DMS79 (cell line): ENCODE results near the gene GGA3.
"Not testable (repeated sequence)": the region's sequence is repeated elsewhere in the genome, so short reads cannot be mapped to it uniquely, and the experiment has no call there.

Experiments used
- DNase-seq: peaks from one replicate; lab custom pipeline; 2025; lab: John Stamatoyannopoulos, UW

Gene GGA3

GRCh38 chr17:75218131-75218530 lies 43.3 kb downstream of the GGA3 start:
- no peak for DNase-seq

GRCh38 chr17:75209061-75209460 lies 52.3 kb downstream of the GGA3 start:
- no peak for DNase-seq

- DNase-seq, result no peak
Observed at GRCh38 chr17:75208161-75208560, 53.2 kb downstream of the GGA3 start.

- no peak for DNase-seq
Observed at GRCh38 chr17:75207760-75208159, 53.6 kb downstream of the GGA3 start.

- not testable (repeated sequence) for DNase-seq
Observed at GRCh38 chr17:75207050-75207407, 54.4 kb downstream of the GGA3 start.

- no peak for DNase-seq
Observed at GRCh38 chr17:75205793-75206163, 55.6 kb downstream of the GGA3 start.

GRCh38 chr17:75205037-75205792 lies 56.2 kb downstream of the GGA3 start, which contains the start of gene NUP85:
NUP85 (plus strand) TSS chr17:75205679; CDS start chr17:75205762, 83 bp downstream.
- DNase-seq, result peak; percentile 81

GRCh38 chr17:75199886-75200618 lies 61.4 kb downstream of the GGA3 start:
- DNase-seq, result no peak

- DNase-seq, result no peak
Observed at GRCh38 chr17:75194879-75195278, 66.5 kb downstream of the GGA3 start.

GRCh38 chr17:75191584-75191983 lies 69.8 kb downstream of the GGA3 start:
- no peak for DNase-seq

- no peak for DNase-seq
Observed at GRCh38 chr17:75188614-75189013, 72.8 kb downstream of the GGA3 start.
